HG03103 (cell line): ENCODE measurements around the gene FBXO5.

Experiments used
- ATAC-seq: cut with Tn5 transposase; IDR thresholded peaks from one replicate; pipeline ENCODE4 v1.9.1; 2021; ENCODE audit warnings: low read depth; ENCODE audit not compliant: unreplicated experiment

The FBXO5 gene

DNA sequence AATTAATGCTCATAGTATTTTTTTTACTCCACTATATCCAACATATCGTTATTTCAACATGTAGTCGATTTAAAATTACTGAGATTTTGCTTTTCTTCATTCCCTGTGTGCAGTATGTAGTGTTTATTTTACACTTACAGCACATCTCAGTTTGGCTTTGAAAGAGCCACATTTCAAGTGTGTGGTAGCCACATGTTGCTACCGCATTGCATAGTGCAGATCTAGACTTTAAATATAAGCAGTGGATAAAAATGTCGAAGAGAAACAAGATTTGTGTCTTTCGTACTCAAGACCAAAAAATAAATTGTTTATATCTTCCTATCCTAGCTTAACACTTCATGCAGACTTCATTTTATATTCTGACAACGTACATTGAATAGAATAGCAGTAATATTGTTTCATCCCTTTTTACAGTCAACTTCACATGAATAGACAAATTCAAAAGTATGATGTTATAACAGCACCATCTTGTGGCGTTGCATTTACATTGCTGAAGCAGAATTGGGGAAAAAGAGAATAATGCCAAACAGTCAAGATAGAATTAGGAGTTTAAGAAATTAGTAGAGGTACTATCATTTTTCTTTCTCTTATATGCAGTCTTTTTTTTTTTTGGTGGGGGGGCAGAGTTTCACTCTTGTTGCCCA is 29.9 kb downstream of the FBXO5 start:
- no peak for ATAC-seq

DNA sequence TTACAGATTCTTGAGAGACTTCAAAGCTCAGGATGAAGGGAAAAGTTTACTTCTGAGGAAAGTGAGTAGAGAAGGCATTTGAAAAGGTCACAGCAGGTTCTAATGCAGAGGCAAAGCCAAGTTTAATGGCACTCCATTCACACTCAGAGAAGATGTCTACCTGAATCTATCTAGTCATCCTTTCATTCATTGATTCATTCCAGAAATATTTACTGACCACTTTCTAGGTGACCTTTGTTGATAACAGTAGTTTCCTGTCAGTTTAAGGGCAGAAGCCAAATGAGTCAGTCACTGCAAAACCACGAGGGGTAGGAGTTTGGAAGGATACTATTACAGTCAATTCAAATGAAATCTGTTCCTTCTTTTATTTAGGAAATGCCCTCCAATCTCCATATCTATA is 30.8 kb downstream of the FBXO5 start:
- ATAC-seq, result no peak

DNA sequence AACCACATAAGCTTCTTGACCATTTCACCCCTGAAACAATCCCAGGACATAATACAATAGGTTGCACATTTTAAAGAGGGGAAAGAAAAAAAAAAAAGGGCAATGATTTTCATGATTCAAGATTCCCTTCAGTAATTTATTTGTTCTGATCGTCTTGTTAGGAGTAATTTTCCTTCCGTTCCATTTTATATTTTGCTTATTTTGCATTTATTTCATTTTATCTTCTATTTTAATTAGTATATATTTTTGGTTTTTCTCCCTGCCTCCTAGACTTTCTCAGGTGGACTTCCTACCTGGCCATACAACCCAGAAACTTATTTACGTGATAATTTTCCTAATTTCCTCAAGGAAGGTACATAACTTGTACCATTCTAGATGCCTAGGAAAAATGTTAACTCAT is 32.6 kb downstream of the FBXO5 start:
- no peak for ATAC-seq

DNA sequence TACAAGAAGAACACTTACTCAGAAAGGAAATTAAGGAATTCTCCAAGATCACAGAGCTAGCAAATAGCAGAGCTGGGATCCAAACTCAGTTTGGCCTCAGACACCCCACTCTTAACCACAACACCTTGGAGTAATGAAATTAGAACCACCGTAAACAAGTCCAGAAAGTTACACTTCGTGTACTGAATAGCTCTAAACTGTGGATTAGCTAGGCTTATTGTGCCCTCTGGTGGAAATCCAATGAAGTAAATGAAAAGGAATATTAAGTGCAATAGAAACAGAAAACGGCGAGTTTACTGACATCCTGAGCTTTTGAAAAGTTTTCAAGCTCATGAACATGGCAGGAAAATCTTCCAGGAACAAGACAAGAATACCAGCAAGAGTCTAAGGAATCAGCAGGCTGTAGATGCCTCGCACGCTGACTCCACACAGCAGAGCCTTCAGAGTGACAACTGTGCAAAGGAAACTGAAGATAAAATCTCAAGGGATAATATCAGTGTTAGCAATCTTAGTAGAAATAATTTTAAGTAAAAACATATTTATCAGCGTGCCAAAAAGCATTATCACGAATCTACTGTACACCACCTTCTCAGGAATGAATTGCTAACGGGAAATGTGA is 34.6 kb downstream of the FBXO5 start:
- ATAC-seq, result peak; percentile 66

DNA sequence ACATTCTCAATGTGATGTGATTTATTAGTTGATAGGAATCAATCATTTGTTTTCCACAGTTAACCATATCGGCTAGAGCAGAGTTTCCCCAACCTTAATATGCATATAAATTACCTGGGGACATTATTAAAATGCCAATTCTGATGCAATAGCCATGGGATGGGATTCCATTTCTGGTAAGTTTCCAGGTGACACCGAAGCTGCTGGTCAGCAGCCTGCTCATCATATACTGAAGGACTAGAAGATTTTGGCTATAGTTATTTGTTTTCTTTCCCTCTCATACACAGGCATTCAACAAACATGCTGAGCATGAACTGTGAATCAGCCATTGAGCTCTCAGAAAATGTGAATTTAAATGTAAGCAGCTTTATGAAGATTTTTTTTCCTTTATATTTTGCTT is 35.8 kb downstream of the FBXO5 start:
- ATAC-seq, result no peak

DNA sequence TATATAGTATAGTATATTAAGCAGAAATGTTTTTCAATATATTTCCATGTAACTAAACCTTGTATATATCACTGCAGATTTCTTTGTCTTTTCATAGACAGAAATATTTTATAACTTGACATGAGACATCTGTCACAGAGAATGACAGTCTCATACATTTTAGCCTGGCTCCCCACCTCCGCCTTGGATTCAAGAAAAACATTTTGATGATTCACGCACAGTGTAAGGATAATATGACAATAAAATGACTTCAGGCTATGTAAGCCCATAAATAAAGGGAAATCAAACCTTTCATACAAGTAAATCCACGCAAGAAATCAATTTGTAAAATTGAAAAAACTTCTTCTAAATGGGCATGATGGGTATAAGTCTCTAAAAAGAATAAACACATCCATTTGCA is 36.4 kb downstream of the FBXO5 start:
- no peak for ATAC-seq

DNA sequence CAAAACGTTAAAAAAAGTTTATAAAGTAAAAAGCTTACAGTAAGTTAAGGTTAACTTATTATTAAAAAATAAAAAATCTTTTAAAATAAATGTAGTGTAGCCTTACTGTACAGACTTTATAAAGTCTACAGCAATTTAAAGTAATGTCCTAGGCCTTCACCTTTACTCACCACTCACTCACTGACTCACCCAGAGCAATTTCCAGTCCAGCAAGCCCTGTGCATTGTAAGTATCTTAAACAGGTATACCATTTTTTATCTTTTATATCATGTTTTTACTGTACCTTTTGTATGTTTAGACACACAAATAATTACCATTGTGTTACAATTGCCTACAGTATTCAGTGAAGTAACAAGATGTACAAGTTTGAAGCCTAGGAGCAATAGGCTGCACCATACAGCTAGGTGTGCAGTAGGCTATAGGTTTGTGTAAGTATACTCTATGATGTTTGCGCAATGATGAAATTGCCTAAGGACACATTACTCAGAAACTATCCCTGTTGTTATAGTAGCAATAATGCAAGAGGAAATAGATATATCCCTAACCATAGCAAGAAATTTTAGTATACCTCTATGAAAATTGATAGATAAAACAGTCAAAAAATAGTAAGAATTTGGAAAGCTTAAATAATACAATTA is 39.5 kb downstream of the FBXO5 start:
- ATAC-seq, result no peak

DNA sequence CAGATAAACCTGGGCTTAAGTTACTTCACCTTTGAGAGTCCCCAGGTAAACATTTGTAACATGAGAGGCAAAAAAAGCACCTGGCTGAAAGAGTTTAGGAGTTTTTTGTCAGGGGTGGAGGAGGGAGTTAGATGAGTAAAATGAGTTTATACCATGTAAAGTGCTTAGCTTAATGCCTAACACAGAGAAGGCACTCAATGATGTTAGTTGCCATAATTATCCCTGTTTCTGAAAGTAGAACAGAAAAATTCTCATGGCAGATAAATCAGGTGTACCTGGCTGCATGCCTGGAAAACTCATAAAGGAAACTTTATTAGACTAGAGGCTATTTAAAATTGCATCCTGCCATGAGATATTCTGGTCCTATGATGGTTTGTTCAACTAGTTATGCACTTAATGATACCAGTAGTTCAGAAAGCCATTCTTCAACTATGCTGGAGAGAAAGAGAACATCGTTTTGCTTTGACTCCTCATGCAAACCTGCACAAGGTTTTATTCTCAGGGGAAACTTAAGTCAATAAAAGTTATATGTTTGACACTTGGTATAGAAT is 40.4 kb downstream of the FBXO5 start:
- ATAC-seq, result no peak

DNA sequence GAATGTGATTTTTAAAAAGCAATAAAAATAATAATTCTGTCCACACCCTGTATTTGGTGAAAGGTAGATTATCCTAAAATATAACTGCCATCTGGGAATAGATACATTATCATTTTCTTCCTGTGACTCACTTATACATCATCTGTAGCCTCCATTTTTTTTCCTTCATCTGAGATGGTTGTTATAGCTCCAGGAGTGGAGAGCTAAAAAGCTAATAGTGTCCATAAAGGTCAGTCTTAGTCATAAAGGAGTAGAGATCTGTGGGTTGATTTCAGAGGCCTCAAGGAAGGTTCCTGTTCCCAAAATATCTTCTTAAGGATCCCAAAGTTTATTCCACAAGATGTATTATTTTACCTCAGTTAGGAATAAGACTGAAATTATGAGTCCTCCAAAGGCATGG is 41.1 kb downstream of the FBXO5 start:
- ATAC-seq, result no peak

DNA sequence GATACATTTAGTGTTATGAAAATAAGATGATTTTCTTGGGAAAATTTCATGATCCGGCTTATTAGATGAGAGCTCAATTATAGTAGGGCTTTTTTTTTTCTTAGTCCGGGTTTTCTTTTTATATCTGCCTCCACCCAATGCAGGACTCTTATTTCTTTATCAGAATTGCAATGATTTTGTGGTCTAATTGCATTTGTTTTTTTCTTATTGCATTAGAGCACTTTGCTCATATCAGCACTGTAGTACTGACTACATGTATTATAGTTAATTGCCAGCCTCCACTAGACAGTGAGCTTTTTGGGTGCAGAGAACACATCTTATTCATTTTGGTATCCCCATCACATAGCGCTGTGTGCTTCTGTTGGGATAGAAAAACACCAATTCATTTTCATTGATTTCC is 50.0 kb downstream of the FBXO5 start:
- ATAC-seq, result no peak

DNA sequence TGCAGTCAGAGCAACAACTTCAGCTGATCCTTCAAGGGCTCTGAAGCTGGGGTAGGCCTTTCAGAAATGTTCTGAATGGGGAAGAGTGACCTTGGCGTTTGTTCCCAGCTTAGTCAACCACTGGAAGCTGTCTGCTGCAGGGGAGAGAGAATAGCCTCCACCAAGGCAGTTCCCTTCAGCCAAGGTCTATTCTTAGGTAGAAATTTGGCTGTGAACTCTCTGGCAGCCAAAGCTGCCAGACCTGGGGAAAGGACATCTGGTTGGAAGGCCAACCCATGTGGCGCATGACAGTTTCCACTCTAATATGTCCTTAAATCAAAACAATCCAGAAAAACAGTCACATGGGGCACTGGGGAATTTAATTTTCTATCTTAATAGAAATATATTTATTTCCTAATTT is 60.1 kb downstream of the FBXO5 start:
- ATAC-seq, result no peak
